OCI-LY7 (cell line): ENCODE data around the gene SHROOM3. TPM values are rescaled to one million over a fixed set of nuclear protein-coding genes. Genes with fewer than 3 reads are reported as not detected.

Experiments used
- BruUV-seq: library from RNA; stranded (reverse); fragments of 400-500 nt; replicated peaks from 2 replicates; lab custom pipeline; 2021; lab: Mats Ljungman, UMichigan
- CTCF ChIA-PET: fragments of 300-600 bp; sonication (Branson Sonifier 250); formaldehyde crosslinking; loops from one replicate; lab custom pipeline; 2022; ENCODE audit warnings: antibody characterized with exemption; ENCODE audit not compliant: unreplicated experiment; lab: Charles Lee
- POLR2A ChIA-PET: fragments of 300-600 bp; sonication (Branson Sonifier 250); formaldehyde crosslinking; loops from one replicate; lab custom pipeline; 2022; ENCODE audit warnings: antibody characterized with exemption; lab: Charles Lee
- DNase-seq: peaks from one replicate; pipeline ENCODE4 v3.0.0-alpha.2; 2015; ENCODE audit warnings: low spot score
- H2AFZ ChIP-seq: fragments of 200-600 bp; sonication (generic), shearing (Covaris generic); 2 replicates; pipeline ENCODE4 v1.6.1; 2014; ENCODE audit warnings: mild to moderate bottlenecking, antibody characterized with exemption, low read length, moderate library complexity
- H3K27ac ChIP-seq: fragments of 200-600 bp; sonication (generic); 2 replicates; pipeline ENCODE4 v1.5.1; 2014; ENCODE audit warnings: mixed run types, low read depth, mild to moderate bottlenecking, moderate library complexity, low read length, inconsistent platforms; ENCODE audit not compliant: poor library complexity, severe bottlenecking
- H3K36me3 ChIP-seq: fragments of 200-600 bp; sonication (generic); 2 replicates; pipeline ENCODE4 v1.6.1; 2014; ENCODE audit warnings: mild to moderate bottlenecking, antibody characterized with exemption, low read length, moderate library complexity, mixed read lengths; ENCODE audit not compliant: insufficient read depth
- H3K4me1 ChIP-seq: fragments of 200-600 bp; sonication (generic); 2 replicates; pipeline ENCODE4 v1.5.1; 2014; ENCODE audit warnings: mild to moderate bottlenecking, low read length; ENCODE audit not compliant: insufficient read depth, poor library complexity, severe bottlenecking
- H3K4me2 ChIP-seq: fragments of 200-600 bp; sonication (generic); 2 replicates; pipeline ENCODE4 v1.6.1; 2014; ENCODE audit warnings: mild to moderate bottlenecking, low read length
- H3K4me3 ChIP-seq: fragments of 200-600 bp; sonication (generic); 2 replicates; pipeline ENCODE4 v1.5.1; 2014; ENCODE audit warnings: mild to moderate bottlenecking, low read depth, low read length; ENCODE audit not compliant: poor library complexity, severe bottlenecking
- H3K79me2 ChIP-seq: fragments of 200-600 bp; sonication (generic); 2 replicates; pipeline ENCODE4 v1.6.1; 2016; ENCODE audit warnings: low read depth, mild to moderate bottlenecking, low read length, moderate library complexity, mixed read lengths; ENCODE audit not compliant: insufficient read depth
- H3K9me2 ChIP-seq: fragments of 200-600 bp; sonication (generic); 2 replicates; pipeline ENCODE4 v1.6.1; 2016; ENCODE audit warnings: mild to moderate bottlenecking, low read length, mixed read lengths; ENCODE audit not compliant: insufficient read depth
- H3K9me3 ChIP-seq: fragments of 200-600 bp; sonication (generic); 2 replicates; pipeline ENCODE4 v1.6.1; 2014; ENCODE audit warnings: mild to moderate bottlenecking, mixed run types, low read length, mixed read lengths
- H4K20me1 ChIP-seq: fragments of 200-600 bp; sonication (generic); 2 replicates; pipeline ENCODE4 v1.6.1; 2014; ENCODE audit warnings: mild to moderate bottlenecking, antibody characterized with exemption, low read length, moderate library complexity, mixed read lengths; ENCODE audit not compliant: insufficient read depth
- EZH2phosphoT487 ChIP-seq: fragments of 200-600 bp; sonication (generic); IDR thresholded peaks from 2 replicates; pipeline ENCODE4 v1.6.1; 2018; ENCODE audit warnings: low read depth, borderline replicate concordance, mild to moderate bottlenecking, mixed run types, antibody characterized with exemption, low read length, moderate library complexity, mixed read lengths
- intact Hi-C: fragments of 100-400 bp; cut with micrococcal nuclease; formaldehyde crosslinking; loops from one replicate; pipeline ENCODE4 v1.10.0; 2022; ENCODE audit not compliant: unreplicated experiment
- total RNA-seq, 2 experiments: library from RNA; depleted of rRNA in 1 of 2; stranded (reverse); fragments of >200 nt in 1 of 2; shearing (Covaris generic) in 1 of 2; gene quantifications; 2 replicates each; pipeline ENCODE4 v1.2.3, GENCODE V29; 2014 to 2022
- TF ChIP-seq, protein P1 (sequence below): fragments of 200-600 bp; sonication (generic); conservative IDR thresholded peaks from 2 replicates; pipeline ENCODE4 v1.5.1; 2014; ENCODE audit warnings: mild to moderate bottlenecking, antibody characterized with exemption, low read length, moderate library complexity, mixed read lengths

SHROOM3 gene
- total RNA-seq, 2 experiments from 2014 or later = not detected

DNA sequence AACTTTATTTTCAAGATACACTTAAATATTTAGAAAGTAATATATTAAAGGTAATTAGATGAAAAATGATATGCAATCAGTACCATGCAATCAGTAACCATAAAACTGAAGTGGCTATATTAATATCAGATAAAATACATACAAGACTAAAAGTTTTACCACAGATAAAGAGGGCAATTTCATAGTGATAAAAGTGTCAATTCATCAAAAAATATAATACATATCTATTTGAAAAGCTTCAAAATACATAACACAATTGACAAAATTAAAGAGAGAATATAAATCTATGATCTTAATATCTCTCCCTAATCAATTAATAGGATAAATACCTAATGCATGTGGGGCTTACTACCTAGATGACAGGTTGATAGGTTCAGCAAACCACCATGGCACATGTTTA, 357.4 kb downstream of the SHROOM3 start:
- DNase-seq = no peak
- no TSS peak for BruUV-seq
- Histone ChIP-seq H4K20me1 (no peaks in the 10 kb centered on the region), H3K4me3 (no peak overlapping the region), H3K36me3 (no peaks in the 10 kb centered on the region), H3K9me2 (no peaks in the 10 kb centered on the region), H3K9me3 (no peaks in the 10 kb centered on the region), H3K79me2 (no peaks in the 10 kb centered on the region), H3K4me2 (no peak overlapping the region), H2AFZ (no peak overlapping the region), H3K27ac (no peak overlapping the region), H3K4me1 (no peaks in the 10 kb centered on the region)
- intact Hi-C loops = no loop called here
- ChIA-PET CTCF (no interaction called here), POLR2A (no interaction called here)
- no peak for TF ChIP-seq EZH2phosphoT487
- TF ChIP-seq, protein P1, sequence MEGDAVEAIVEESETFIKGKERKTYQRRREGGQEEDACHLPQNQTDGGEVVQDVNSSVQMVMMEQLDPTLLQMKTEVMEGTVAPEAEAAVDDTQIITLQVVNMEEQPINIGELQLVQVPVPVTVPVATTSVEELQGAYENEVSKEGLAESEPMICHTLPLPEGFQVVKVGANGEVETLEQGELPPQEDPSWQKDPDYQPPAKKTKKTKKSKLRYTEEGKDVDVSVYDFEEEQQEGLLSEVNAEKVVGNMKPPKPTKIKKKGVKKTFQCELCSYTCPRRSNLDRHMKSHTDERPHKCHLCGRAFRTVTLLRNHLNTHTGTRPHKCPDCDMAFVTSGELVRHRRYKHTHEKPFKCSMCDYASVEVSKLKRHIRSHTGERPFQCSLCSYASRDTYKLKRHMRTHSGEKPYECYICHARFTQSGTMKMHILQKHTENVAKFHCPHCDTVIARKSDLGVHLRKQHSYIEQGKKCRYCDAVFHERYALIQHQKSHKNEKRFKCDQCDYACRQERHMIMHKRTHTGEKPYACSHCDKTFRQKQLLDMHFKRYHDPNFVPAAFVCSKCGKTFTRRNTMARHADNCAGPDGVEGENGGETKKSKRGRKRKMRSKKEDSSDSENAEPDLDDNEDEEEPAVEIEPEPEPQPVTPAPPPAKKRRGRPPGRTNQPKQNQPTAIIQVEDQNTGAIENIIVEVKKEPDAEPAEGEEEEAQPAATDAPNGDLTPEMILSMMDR = no peak

DNA sequence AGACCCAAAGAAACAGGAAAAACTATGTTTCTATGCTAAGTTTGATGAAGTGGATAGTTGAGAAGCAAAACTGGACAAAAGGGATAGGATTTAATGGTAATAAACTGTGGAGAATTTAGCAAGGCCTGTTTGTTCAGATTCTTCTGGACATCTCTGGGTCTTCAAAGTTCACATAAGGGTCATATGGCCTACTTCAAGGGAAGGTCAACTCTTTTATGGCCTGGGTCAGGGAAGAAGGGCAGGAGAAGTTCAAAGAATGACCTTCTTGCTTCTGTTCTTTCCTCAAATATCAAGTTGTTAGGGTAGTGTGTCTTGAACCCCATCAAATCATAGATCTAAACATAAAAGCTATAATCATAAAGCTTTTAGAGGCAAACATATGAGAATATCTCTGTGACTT, 360.2 kb downstream of the SHROOM3 start:
- no peaks in the 10 kb centered on the region for H3K36me3 ChIP-seq
- H3K79me2 ChIP-seq = no peaks in the 10 kb centered on the region
- no peak for DNase-seq
- CTCF ChIA-PET = no interaction called here
- BruUV-seq = no TSS peak
- H3K27ac ChIP-seq = no peak overlapping the region
- intact Hi-C loops = no loop called here
- no peak for TF ChIP-seq EZH2phosphoT487
- TF ChIP-seq, protein P1 = no peak
- no peaks in the 10 kb centered on the region for H3K9me3 ChIP-seq
- no peaks in the 10 kb centered on the region for H3K9me2 ChIP-seq
- no peak overlapping the region for H3K4me2 ChIP-seq
- no peak overlapping the region for H2AFZ ChIP-seq
- no peaks in the 10 kb centered on the region for H4K20me1 ChIP-seq
- POLR2A ChIA-PET = no interaction called here
- no peaks in the 10 kb centered on the region for H3K4me1 ChIP-seq
- no peak overlapping the region for H3K4me3 ChIP-seq

GRCh38 chr4:76799140-76799539, 364.1 kb downstream of the SHROOM3 start:
- intact Hi-C loops = no loop called here
- no peaks in the 10 kb centered on the region for H3K9me2 ChIP-seq
- BruUV-seq = no TSS peak
- no peak overlapping the region for H3K27ac ChIP-seq
- H3K36me3 ChIP-seq = no peaks in the 10 kb centered on the region
- ChIA-PET CTCF (no interaction called here), POLR2A (interaction anchor here (0.5 to 0.8 kb wide), 2 partner anchors 13 to 160 kb away, joined by 3 to 4 read pairs; no protein-coding TSS in a partner anchor)
- no peaks in the 10 kb centered on the region for H3K4me1 ChIP-seq
- no peak overlapping the region for H2AFZ ChIP-seq
- TF ChIP-seq EZH2phosphoT487 = no peak
- TF ChIP-seq, protein P1 = no peak
- no peak overlapping the region for H3K4me2 ChIP-seq
- no peaks in the 10 kb centered on the region for H3K9me3 ChIP-seq
- DNase-seq = no peak
- no peak overlapping the region for H3K4me3 ChIP-seq
- no peaks in the 10 kb centered on the region for H3K79me2 ChIP-seq
- no peaks in the 10 kb centered on the region for H4K20me1 ChIP-seq
